AG09309 (cell line): ENCODE data around the gene NEMP2.
"Not testable (repeated sequence)": the region's sequence is repeated elsewhere in the genome, so short reads cannot be mapped to it uniquely, and the experiment has no call there.

ENCODE experiments used
- DNase-seq: peaks from one replicate; pipeline ENCODE4 v3.0.0-alpha.2; 2010; ENCODE audit warnings: low read depth
- H3K4me3 ChIP-seq: 2 replicates; pipeline ENCODE4 v1.5.1; 2011; ENCODE audit warnings: mild to moderate bottlenecking, low read depth, low read length, moderate library complexity; ENCODE audit not compliant: control insufficient read depth
- CTCF ChIP-seq: IDR thresholded peaks from 2 replicates; pipeline ENCODE4 v1.5.1; 2011; ENCODE audit warnings: mild to moderate bottlenecking, low read depth, low read length, inconsistent platforms; ENCODE audit not compliant: insufficient read depth, control insufficient read depth; ENCODE audit errors: missing control alignments

Gene NEMP2

GRCh38 chr2:190500054-190500502 is 34.4 kb downstream of the NEMP2 start:
- no peak for TF ChIP-seq CTCF
- no peak for DNase-seq
- H3K4me3 ChIP-seq = no peak overlapping the region

GRCh38 chr2:190499273-190499672 is 35.2 kb downstream of the NEMP2 start:
- no peak for DNase-seq
- no peak overlapping the region for H3K4me3 ChIP-seq
- no peak for TF ChIP-seq CTCF

- H3K4me3 ChIP-seq = no peak overlapping the region
- no peak for TF ChIP-seq CTCF
- DNase-seq = no peak
Measured at GRCh38 chr2:190497428-190497827, 37.1 kb downstream of the NEMP2 start.

- not testable (repeated sequence) for DNase-seq, H3K4me3 ChIP-seq
Measured at GRCh38 chr2:190494600-190495227, 39.8 kb downstream of the NEMP2 start.

- DNase-seq = no peak
- no peak for TF ChIP-seq CTCF
Measured at GRCh38 chr2:190493095-190493494, 41.4 kb downstream of the NEMP2 start.

GRCh38 chr2:190490502-190490901 is 44.0 kb downstream of the NEMP2 start:
- TF ChIP-seq CTCF = no peak
- H3K4me3 ChIP-seq = no peak overlapping the region
- DNase-seq = no peak

More at GRCh38 chr2:190493095-190493494, 41.4 kb downstream of the NEMP2 start:
- H3K4me3 ChIP-seq = no peak overlapping the region

GRCh38 chr2:190489475-190489874 is 45.0 kb downstream of the NEMP2 start:
- TF ChIP-seq CTCF = no peak
- DNase-seq = no peak
- H3K4me3 ChIP-seq = no peak overlapping the region
